ENCODE data around the gene PCLO.

- TF ChIP-seq POLR2AphosphoS5 (IDR thresholded peaks at IDR 0.05) (no peak), CTCF (IDR thresholded peaks at IDR 0.05) (no peak), POLR2A (IDR thresholded peaks at IDR 0.05) (no peak)
Measured at GRCh38 chr7:83040484-83040883, 122.2 kb downstream of the PCLO start.
